Hindlimb muscle (tissue), 1 donor: ENCODE measurements around the gene CGN. TPM values are rescaled to one million over a fixed set of nuclear protein-coding genes. Genes with fewer than 3 reads are reported as not detected.
A peak's percentile ranks its signal among the peaks of the same experiment; 100 is the strongest.

Source experiments
- DNase-seq: peaks from one replicate; pipeline ENCODE4 v3.0.0-alpha.2; 2013
- polyA plus RNA-seq: library from polyadenylated mRNA; unstranded; fragments of 120-200 nt; gene quantifications from one replicate; pipeline ENCODE4 v1.2.1, GENCODE V29; 2013; ENCODE audit not compliant: insufficient read length

CGN gene
- polyA plus RNA-seq, 1 donor: 0.58 TPM

GRCh38 chr1:151547900-151548230 lies 36.7 kb downstream of the CGN start:
- no peak for DNase-seq

GRCh38 chr1:151549199-151549598 lies 38.0 kb downstream of the CGN start:
- DNase-seq: no peak

GRCh38 chr1:151553659-151554058 lies 42.5 kb downstream of the CGN start:
- DNase-seq: no peak

GRCh38 chr1:151556052-151556451 lies 44.9 kb downstream of the CGN start:
- no peak for DNase-seq

- DNase-seq: no peak
Measured at GRCh38 chr1:151562661-151563060, 51.5 kb downstream of the CGN start.

GRCh38 chr1:151563376-151563775 lies 52.2 kb downstream of the CGN start:
- no peak for DNase-seq

GRCh38 chr1:151565502-151566189 lies 54.5 kb downstream of the CGN start:
- DNase-seq: no peak

GRCh38 chr1:151568626-151569088 lies 57.5 kb downstream of the CGN start:
- DNase-seq: no peak

GRCh38 chr1:151570819-151571218 lies 59.6 kb downstream of the CGN start:
- DNase-seq: no peak

GRCh38 chr1:151574575-151575529 lies 63.7 kb downstream of the CGN start:
- DNase-seq: no peak

- DNase-seq: no peak
Measured at GRCh38 chr1:151577173-151577572, 66.0 kb downstream of the CGN start.

GRCh38 chr1:151578941-151579340 lies 67.8 kb downstream of the CGN start:
- no peak for DNase-seq

GRCh38 chr1:151579436-151580225 lies 68.4 kb downstream of the CGN start:
- no peak for DNase-seq

GRCh38 chr1:151581451-151581850 lies 70.3 kb downstream of the CGN start:
- DNase-seq: peak; percentile 54

GRCh38 chr1:151581921-151582320 lies 70.7 kb downstream of the CGN start:
- peak; percentile 56 for DNase-seq

GRCh38 chr1:151583796-151584195 lies 72.6 kb downstream of the CGN start:
- DNase-seq: no peak

GRCh38 chr1:151584278-151584677 lies 73.1 kb downstream of the CGN start:
- no peak for DNase-seq

- DNase-seq: no peak
Measured at GRCh38 chr1:151584780-151585179, 73.6 kb downstream of the CGN start.

- DNase-seq: peak; percentile 32
Measured at GRCh38 chr1:151585622-151586021, 74.4 kb downstream of the CGN start.
